SKM-1 treated with dmso at 0.1 percent for 144 hours (cell line): Measurements from ENCODE around the gene DCP1B.
A peak's percentile ranks its signal among the peaks of the same experiment; 100 is the strongest.

ENCODE experiments used
- DNase-seq: peaks from one replicate; lab custom pipeline; 2025; ENCODE audit not compliant: unreplicated experiment; lab: John Stamatoyannopoulos, UW

DCP1B gene

GRCh38 chr12:1920971-1921370 is 83.3 kb downstream of the DCP1B start:
- peak; percentile 34 for DNase-seq

GRCh38 chr12:1920436-1920835 is 83.8 kb downstream of the DCP1B start:
- DNase-seq = no peak

GRCh38 chr12:1919763-1920162 is 84.5 kb downstream of the DCP1B start:
- DNase-seq = no peak

- DNase-seq = no peak
Measured at GRCh38 chr12:1919284-1919683, 85.0 kb downstream of the DCP1B start.

- DNase-seq = no peak
Measured at GRCh38 chr12:1918884-1919236, 85.4 kb downstream of the DCP1B start.

- DNase-seq = no peak
Measured at GRCh38 chr12:1918081-1918883, 86.0 kb downstream of the DCP1B start, which contains the start of gene CACNA2D4. Gene CACNA2D4, minus strand, starts transcription at chr12:1918652. Its CDS starts 179 bp downstream, at chr12:1918473.

- DNase-seq = peak; percentile 58
Measured at GRCh38 chr12:1917172-1918070, 86.8 kb downstream of the DCP1B start.

GRCh38 chr12:1916371-1917171 is 87.7 kb downstream of the DCP1B start:
- no peak for DNase-seq

- DNase-seq = no peak
Measured at GRCh38 chr12:1915082-1915968, 88.9 kb downstream of the DCP1B start.

- DNase-seq = no peak
Measured at GRCh38 chr12:1914114-1914911, 89.9 kb downstream of the DCP1B start.

- no peak for DNase-seq
Measured at GRCh38 chr12:1913377-1914113, 90.7 kb downstream of the DCP1B start.

- no peak for DNase-seq
Measured at GRCh38 chr12:1912580-1913376, 91.5 kb downstream of the DCP1B start.

- no peak for DNase-seq
Measured at GRCh38 chr12:1911598-1912575, 92.4 kb downstream of the DCP1B start.

- DNase-seq = no peak
Measured at GRCh38 chr12:1910468-1910867, 93.8 kb downstream of the DCP1B start.

GRCh38 chr12:1908758-1909157 is 95.5 kb downstream of the DCP1B start:
- DNase-seq = no peak

- no peak for DNase-seq
Measured at GRCh38 chr12:1907652-1908611, 96.3 kb downstream of the DCP1B start.
